ENCODE measurements around the gene STOX1. TPM values are rescaled to one million over a fixed set of nuclear protein-coding genes. Genes with fewer than 3 reads are reported as not detected.
A peak's percentile ranks its signal among the peaks of the same experiment; 100 is the strongest.

STOX1 gene
- total RNA-seq (ENCODE audit: low replicate concordance): 2.8 and 4.0 TPM in 2 replicates
- long read RNA-seq, partial matches to known transcripts: 1 of 1 reads
- long read RNA-seq, other reads (novel, unspliced or antisense): 0 of 1 reads

DNA sequence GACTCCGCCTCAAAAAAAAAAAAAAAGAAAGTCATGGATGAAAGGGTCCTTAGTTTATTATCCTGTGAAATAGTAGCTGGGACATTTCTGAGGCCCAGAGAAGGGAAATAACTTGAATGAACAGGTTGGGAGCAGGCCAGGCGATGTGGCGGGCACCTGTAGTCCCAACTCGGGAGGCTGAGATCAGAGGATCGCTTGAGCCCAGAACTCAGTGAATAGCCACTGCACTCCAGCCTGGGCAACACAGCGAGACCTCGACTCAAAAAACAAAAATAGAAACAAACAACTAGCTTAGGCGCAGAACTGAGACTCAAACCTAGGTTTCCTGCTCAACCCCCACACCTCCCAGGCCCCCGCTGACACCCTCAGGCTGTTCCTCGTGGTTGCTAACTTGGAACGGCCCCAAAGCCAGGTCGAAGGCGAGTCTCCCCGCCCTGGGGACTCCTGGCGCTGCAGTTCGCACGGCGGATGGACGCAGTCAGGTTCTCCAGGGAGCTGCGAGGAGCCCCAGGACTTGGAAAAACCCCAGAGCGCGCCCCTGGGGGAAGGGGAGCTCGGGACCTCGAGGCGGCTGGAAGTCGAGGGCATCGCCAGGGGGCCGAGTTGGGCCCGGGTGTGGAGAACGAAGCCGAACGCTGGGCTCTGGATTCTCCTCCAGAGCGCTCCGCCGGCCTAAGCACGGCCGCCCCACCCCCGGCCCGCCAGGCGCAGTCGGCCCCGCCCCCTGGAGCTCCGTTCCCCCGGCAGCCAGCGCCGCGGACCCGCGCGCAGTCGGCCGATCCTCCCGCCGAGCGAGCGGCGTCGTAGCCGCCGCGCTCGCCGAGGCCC is at the start of gene STOX1:
TSS of gene STOX1 (plus strand) at position 768 of the 828 bp plus-strand sequence. CDS start 93 bp downstream, outside the sequence.
- H3K36me3 Mint-ChIP-seq: no peaks in the 10 kb centered on the region
- peaks cover 16% of the 10 kb centered on the region for H3K27me3 Mint-ChIP-seq
- DNase-seq (ENCODE audit: extremely low spot score, unreplicated experiment): peak; percentile 75
- H3K4me1 Mint-ChIP-seq (ENCODE audit: unreplicated experiment): no peaks in the 10 kb centered on the region
- TF ChIP-seq, protein P1, sequence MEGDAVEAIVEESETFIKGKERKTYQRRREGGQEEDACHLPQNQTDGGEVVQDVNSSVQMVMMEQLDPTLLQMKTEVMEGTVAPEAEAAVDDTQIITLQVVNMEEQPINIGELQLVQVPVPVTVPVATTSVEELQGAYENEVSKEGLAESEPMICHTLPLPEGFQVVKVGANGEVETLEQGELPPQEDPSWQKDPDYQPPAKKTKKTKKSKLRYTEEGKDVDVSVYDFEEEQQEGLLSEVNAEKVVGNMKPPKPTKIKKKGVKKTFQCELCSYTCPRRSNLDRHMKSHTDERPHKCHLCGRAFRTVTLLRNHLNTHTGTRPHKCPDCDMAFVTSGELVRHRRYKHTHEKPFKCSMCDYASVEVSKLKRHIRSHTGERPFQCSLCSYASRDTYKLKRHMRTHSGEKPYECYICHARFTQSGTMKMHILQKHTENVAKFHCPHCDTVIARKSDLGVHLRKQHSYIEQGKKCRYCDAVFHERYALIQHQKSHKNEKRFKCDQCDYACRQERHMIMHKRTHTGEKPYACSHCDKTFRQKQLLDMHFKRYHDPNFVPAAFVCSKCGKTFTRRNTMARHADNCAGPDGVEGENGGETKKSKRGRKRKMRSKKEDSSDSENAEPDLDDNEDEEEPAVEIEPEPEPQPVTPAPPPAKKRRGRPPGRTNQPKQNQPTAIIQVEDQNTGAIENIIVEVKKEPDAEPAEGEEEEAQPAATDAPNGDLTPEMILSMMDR (conservative IDR thresholded peaks at IDR 0.05): peak; percentile 10
- no peaks in the 10 kb centered on the region for H3K9me3 Mint-ChIP-seq
- H3K27ac Mint-ChIP-seq: no peak within 1 kb of the TSS
- H3K4me3 Mint-ChIP-seq: peak within 1 kb of the TSS; percentile 88

DNA sequence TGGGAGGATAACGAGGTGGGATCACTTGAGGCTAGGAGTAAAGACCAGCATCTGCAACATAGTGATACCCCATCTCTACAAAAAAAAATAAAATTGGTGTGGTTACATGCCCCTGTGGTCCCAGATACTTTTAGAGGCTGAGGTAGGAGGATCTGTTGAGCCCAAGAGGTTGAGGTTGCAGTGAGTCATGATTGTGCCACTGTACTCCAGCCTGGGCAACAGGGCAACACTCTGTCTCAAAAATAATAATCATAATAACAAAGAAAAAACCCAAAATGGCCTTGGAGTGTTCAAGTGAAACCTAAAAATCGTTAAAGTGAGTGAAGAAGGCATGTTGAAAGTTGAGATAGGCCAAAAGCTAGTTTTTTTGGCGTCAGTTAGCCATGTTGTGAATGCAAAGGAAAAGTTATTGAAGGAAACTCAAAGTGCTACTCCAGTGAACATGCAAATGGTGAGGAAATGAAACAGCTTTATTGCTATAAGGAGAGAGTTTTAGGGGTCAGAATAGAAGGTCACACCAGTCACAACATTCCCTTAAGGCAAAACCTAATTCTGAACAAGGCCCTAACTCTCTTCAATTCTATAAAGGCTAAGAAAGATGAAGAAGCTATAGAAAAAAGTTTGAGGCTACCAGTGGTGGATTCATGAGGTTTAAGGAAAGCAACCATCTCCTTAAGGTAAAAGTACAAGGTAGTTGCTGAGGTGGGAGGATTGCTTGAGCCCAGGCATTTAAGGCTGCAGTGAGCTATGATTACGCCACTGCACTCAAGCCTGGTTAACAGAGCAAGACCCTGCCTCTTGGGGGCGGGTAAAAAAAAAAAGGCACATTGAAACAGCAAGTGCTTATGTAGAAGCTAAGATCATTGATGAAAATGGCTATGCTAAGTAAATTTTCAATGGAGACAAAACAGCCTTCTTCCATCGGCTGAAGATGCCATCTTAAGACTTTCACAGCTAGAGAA is 45.4 kb upstream of the STOX1 start:
- Mint-ChIP-seq H3K27me3 (no peaks in the 10 kb centered on the region), H3K27ac (no peak overlapping the region), H3K36me3 (peaks cover 44% of the 10 kb centered on the region), H3K4me3 (no peak overlapping the region), H3K9me3 (no peaks in the 10 kb centered on the region), H3K4me1 (ENCODE audit: unreplicated experiment) (no peaks in the 10 kb centered on the region)
- TF ChIP-seq, protein P1 (conservative IDR thresholded peaks at IDR 0.05): no peak
- DNase-seq (ENCODE audit: extremely low spot score, unreplicated experiment): no peak

DNA sequence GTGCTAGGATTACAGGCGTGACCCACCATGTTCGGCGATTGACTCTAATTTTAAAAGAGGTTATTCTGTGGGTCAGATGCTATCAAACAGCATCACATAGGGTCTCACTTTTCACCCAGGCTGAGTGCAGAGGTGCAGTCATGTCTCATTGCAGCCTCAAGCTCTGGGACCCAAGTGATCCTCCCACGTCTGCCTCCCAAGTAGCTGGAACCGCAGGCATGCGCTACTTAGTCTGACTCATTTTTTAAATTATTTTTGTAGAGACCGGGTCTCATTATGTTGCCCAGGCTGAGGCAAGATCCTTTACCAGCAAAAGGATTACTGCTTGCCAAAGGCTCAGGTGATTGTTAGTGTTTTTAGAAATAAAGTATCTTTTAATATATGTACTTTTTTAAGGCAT is 42.9 kb upstream of the STOX1 start:
- H3K27ac Mint-ChIP-seq: no peak overlapping the region
- TF ChIP-seq, protein P1 (conservative IDR thresholded peaks at IDR 0.05): no peak
- H3K4me3 Mint-ChIP-seq: no peak overlapping the region
- H3K36me3 Mint-ChIP-seq: peaks cover 38% of the 10 kb centered on the region
- no peaks in the 10 kb centered on the region for H3K27me3 Mint-ChIP-seq
- H3K9me3 Mint-ChIP-seq: no peaks in the 10 kb centered on the region
- no peaks in the 10 kb centered on the region for H3K4me1 Mint-ChIP-seq (ENCODE audit: unreplicated experiment)
- no peak for DNase-seq (ENCODE audit: extremely low spot score, unreplicated experiment)

DNA sequence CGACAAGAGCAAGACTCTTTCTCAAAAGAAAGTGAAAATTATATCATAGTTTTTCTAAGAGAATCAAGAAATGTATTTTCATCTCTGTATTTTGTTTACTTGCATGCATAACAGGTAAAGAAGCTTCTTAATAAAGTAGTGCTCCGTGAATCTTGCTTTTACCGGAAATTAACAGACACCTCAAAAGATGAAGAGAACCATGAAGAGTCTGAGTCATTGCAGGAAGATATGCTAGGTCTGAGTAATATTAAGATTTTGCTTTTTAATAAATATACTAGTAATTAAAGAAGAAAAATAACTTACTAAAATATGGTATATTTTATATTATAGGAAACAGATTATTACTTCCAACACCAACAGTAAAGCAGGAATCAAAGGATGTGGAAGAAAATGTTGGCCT is 39.5 kb upstream of the STOX1 start:
- H3K27ac Mint-ChIP-seq: no peak overlapping the region
- no peak overlapping the region for H3K4me3 Mint-ChIP-seq
- H3K36me3 Mint-ChIP-seq: peaks cover 16% of the 10 kb centered on the region
- no peak for DNase-seq (ENCODE audit: extremely low spot score, unreplicated experiment)
- no peaks in the 10 kb centered on the region for H3K27me3 Mint-ChIP-seq
- H3K9me3 Mint-ChIP-seq: no peaks in the 10 kb centered on the region
- no peaks in the 10 kb centered on the region for H3K4me1 Mint-ChIP-seq (ENCODE audit: unreplicated experiment)
- TF ChIP-seq, protein P1 (conservative IDR thresholded peaks at IDR 0.05): no peak

DNA sequence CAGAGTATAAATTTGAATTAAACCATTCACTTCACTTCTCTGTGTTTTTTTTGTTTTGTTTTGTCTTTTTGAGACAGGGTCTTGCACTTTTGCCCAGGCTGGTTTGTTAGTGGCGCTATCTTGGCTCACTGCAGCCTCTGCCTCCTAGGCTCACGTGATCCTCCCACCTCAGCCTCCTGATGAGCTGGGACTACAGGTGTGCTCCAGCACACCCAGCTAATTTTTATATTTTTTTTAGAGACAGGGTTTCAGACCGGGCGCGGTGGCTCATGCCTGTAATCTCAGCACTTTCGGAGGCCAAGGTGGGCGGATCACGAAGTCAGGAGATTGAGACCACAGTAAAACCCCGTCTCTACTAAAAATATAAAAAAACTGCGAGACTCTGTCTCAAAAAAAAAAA is 36.9 kb upstream of the STOX1 start:
- H3K27me3 Mint-ChIP-seq: no peaks in the 10 kb centered on the region
- no peaks in the 10 kb centered on the region for H3K9me3 Mint-ChIP-seq
- no peak overlapping the region for H3K27ac Mint-ChIP-seq
- no peak for DNase-seq (ENCODE audit: extremely low spot score, unreplicated experiment)
- peaks cover 15% of the 10 kb centered on the region for H3K36me3 Mint-ChIP-seq
- TF ChIP-seq, protein P1 (conservative IDR thresholded peaks at IDR 0.05): no peak
- H3K4me3 Mint-ChIP-seq: no peak overlapping the region
- no peaks in the 10 kb centered on the region for H3K4me1 Mint-ChIP-seq (ENCODE audit: unreplicated experiment)

Measured in type B pancreatic cell (in vitro differentiated cells).